Measurements from ENCODE around the gene AOPEP.
"Not testable (repeated sequence)": the region's sequence is repeated elsewhere in the genome, so short reads cannot be mapped to it uniquely, and the experiment has no call there.

The AOPEP gene

DNA sequence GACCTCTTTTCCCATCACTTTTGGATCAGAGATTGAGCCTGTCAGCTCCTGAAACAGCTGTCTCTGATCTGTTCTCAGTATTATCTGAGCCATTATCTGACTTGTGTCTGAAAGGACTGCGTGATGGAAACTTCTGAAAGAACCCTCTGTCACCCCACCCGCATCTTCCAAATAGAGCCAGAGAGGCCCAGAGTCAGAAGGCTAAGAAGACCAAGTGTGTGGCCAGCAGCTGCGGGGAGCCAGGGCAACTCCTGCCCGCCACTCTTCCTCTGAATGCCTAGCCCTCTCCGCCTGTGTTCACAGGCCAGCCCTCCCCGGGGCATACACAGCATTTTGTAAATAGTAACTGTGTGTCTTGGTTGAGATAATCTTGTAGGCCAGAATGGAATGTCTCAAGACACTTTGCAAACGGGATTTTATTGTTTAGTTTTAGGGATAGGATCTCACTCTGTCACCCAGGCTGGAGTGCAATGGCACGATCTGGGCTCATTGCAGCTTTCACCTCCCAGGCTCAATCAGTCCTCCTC is 92.7 kb downstream of the AOPEP start:
- DNase-seq: no peak

DNA sequence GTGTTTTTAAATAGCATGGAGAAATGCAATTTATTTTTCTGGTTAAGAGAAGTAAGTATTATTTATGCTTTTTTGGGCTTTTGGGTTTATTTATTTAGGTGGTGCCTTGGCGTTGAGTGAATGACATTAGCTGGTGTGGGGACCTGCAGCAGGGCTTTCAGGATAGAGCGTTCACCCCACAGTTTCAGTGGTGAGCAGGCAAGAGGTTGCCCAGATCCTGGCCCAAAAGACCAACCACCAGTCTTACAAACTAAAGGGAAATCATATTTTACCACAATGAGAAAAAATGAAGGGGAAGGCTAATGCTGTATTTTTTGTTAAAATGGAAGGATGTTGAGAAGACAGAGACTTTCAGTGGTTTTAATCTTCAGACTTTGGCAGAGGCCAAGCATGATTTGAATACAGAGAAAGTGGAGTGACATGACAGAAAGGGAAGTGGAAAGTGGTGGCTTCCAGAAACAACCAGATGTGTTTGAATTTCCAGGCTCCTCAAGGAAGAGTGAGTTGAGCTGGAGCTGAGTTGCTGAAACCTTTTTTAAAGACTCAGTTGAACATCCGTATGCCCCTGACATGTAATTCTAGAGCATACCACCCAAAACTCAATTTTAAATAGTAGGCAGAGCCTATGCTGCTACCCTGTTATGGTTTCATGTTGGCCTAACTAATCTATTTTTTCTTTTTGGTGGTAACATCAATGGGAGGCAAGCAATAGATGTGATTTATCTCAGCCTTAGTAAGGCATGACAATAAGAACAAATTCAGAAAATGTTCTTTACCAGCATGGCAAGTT is 94.8 kb downstream of the AOPEP start:
- DNase-seq: no peak

DNA sequence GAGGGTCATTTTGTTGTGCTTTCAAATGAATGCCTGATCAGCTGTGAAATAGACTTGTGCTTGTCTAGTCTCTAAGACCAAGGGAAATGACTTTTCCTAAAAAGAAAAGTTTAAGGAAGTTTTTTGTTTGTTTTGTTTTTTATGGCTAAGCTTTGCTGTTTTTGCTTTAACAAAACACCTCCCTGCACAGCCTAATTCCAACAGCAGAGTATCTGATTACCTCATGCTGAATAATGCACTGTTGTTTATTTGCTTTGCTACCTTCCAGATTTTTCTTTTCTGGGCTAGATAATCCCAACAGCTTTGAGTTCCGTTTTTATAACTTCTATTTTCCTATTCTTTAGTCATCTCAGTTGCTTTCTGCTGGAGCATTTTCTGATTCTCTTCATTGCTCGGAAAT is 95.8 kb downstream of the AOPEP start:
- DNase-seq: no peak

DNA sequence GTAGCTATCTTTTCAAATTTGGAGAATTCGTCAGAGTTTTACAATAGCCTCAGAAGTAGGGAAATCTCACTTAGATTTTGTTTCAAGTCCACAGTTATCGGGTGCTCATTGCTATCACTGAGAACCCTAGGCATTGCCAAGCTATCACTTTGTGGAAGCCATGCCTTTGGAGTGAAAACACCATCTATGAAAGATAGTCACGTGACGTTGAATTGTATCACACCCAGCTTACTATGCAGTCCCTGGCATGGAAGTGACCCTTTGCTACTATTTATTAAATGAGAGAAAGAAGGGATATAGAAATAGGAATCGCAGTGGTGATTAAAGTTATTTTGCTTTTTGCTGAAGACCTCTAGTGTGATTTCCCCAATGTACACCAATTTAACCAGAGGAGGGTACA is 97.2 kb downstream of the AOPEP start:
- no peak for DNase-seq

DNA sequence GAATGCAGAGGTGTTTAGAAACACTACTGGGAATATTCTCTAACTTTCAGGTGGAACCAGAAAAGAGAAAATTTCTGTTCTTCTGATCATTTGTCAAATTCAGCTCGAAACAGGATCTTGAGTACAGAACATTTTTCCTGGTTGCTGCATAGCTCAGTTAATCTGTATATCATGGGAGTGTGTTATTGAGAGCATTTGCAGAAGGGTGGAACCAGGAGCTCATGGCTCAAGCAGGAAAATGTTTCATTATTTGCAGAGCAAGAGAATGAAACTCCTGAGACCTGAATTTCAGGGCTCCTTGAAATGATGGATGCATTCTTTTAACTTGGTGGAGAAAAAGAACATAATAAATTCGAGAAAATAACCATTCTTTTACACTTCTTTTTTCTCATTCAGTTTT is 97.9 kb downstream of the AOPEP start:
- DNase-seq: no peak

DNA sequence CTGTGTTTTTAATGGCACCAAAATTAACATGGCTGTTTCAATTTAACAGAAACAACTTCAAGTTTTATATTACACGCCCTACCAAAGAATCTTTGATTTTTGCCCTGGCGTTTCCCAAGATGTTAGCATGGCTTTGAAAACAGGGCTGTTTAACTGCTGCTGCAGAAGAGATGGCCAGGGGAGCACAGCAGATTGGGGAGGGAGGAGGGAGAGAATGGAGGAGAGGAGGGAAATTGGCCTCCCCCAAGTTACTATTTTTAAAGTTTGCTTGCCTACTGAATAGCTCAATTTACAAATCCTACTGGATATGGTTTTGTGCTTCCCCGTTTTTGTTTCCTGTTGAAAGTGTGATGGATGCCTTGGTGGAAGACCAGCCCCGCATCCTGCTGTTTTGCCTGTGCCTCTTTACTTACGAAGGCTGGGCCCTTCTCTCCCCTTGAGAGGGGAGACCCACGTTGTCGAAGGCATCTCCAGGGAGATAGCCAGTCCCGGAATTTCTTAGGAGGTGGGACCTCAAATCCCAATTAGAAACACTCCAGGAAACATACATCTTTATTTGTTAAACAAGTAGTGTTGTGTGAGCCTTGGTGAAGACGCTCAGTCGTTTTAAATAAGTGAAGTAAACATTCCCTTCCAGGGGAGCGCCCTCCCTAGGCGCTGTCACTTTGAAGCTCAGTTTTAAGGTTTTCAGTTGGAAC is 98.6 kb downstream of the AOPEP start:
- DNase-seq: no peak

DNA sequence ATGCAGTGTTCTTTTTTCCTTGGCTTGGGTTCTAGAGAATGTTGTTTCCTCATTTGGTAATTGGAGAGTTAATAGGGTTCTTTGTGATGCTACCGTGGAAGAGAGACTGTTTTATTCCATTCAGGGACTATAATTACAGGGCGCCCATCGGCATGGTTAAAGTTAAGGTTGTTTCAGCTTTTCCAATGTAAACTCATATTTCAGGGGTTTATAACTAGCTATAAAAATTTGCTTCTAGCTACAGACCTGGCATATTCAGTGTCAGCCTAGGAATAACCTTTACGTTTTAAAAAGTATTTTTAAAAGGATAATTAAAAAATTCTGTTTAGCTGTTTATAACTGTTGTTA is 99.1 kb downstream of the AOPEP start:
- DNase-seq: no peak

DNA sequence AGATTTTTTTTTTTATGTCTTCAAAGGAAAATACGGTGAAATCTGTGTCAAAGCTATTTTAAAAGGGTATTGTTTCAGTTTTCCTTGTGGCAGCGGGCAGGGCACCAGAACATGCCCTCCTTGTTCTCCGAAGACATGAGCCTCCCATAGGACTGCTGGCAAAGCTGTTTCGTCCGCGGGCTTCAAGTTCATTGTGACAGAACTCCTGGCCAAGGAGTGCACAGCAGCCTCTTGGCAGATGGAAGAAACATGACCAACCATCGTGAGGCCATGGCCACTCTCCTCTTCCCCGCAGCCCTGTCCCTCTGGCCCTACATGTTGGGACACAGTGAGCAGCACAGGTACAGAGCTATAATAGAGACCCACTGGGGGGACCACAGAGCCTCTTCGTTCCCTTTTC is 99.5 kb downstream of the AOPEP start:
- DNase-seq: no peak

DNA sequence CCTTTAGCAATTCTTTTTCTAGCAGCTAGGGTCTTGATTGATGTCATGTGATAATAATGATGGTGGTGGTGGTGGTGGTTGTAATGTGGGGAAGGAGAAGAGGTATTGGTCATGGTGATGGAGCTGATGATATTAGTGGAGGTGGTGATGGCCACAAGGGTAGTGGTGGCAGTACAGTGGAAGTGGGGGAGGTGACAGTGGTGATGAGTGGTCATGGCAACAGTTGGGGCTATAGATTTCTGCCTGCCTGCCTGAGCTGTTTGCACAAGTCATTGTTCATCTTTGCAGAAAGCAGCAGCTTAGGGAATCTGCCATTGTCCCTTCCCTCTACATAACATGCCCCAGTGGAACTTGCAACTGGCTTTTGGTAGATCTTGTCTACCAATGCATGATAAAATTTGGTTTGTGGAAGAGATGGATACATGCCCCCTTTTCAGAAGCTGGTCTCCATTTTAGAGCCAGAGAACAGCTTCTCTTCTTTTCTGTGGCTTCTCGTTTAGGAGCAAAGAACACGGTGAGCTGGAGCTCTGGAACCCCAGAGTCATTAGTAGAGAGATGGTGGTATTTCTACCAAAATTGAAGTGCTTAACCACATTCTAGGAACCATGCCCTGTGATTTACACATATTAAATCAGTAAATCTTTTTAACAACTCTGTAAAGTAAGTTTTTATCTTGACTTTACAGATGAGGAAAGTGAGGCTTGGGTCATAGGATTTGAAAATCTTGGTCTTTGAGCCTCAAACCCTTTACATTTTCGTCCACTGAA is 100.3 kb downstream of the AOPEP start:
- no peak for DNase-seq

DNA sequence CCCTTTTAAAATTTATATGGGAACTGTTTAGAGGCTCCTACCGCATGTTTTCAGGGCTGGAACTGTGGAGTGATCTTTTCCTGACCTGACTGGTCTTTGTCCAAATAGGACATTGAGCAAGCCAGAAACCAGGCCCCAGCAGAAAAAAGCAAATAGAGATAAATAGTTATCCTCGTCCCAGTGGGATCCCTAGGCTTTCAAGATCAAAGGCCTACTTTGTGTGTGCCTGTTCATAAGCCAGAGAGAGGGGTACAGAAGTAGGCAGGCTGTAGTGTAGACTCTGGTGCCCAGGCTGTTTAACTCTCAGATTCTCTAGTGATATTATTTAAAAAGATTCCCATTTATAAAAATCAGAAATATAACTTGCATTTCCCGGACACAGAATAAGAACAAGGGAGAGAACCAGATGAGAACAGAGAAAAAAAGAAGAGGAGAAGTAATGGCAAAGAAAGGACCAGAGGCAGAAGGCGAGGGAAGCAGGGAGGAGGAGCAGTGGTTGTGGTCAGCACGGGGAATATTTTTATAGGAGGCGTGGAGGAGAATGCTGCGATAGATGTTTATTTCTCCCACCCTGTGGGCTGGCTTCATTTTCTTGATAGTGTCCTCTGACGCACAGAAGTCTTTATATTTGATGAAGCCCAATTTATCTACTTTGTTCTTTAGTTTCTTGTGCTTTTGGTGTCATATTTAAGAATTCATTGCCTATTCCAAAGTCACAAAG is 101.2 kb downstream of the AOPEP start:
- DNase-seq: no peak

DNA sequence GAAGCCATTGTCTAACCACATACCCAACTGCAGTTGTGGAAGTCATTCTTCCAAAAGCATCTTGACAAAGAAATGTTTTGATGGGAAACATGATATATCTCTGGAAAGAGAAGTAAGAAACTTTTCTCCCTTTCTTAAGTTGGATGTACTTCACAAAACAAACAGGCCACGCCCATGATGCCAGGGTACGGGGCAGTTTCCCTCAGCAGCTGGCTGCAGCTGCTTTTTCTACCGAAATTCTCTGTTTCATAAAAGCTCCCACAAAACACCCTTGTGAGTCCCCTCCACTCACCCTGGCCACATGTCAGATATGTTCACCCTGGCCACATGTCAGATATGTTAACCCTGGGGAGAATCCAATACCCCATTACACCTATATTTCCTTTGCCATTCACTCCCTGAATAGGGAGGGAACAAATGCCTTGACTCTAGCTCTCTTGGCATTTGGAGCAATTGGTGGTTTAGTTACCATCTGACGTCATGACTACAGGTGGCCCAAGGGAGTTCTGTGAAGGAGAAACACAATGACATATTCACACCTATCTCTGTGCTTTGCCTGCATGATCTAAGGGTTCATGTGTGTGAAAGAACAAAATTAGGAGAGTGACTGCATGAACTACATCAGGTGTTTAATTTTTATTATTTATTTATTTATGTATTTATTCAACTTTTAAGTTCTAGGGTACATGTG is 103.0 kb downstream of the AOPEP start:
- DNase-seq: no peak

DNA sequence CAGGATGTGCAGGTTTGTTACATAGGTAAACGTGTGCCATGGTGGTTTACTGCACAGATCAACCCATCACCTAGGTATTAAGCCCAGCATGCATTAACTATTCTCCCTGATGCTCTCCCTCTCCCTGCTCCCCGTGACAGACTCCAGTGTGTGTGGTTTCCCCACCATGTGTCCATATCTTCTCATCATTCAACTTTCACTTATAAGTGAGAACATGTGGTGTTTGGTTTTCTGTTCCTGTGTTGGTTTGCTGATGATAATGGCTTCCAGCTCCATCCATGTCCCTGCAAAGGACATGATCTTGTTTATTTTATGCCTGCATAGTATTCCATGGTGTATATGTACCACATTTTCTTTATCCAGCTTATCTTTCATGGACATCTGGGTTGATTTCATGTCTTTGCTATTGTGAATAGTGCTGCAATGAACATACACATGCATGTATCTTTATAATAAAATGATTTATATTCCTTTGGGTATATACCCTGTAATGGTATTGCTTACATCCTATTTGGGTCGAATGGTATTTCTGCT is 103.6 kb downstream of the AOPEP start:
- not testable (repeated sequence) for DNase-seq

DNA sequence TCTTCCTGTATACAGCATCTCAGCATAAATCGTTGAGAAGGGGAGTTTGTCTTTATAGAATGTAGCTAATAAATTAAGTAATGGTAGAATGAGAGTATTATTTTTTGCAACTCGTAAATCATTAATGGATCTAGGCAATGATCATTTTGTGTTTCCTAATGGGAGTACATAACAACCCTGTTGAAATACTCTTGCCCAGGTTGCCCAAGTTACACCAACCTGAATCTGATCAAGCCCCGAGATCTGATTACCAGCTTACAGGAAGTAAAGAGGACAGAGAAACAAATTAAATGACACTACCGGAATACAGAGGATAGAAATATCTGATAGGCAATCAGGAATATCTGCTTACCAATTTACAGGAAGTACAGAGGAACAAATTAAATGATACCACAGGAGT is 107.3 kb downstream of the AOPEP start:
- DNase-seq: no peak

DNA sequence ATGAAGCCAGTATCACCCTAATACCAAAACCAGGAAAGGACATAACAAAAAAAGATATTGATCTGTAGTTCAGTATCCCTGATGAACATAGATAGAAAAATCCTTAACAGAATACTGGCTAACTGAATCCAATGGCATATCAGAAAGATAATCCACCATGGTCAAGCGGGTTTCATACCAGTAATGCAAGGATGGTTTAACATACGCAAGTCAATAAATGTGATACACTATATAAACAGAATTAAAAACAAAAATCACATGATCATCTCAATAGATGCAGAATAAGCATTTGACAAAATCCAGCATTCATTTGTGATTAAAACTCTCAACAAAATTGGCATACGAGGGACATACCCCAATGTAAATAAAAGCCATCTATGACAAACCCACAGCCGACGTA is 110.9 kb downstream of the AOPEP start:
- no peak for DNase-seq

DNA sequence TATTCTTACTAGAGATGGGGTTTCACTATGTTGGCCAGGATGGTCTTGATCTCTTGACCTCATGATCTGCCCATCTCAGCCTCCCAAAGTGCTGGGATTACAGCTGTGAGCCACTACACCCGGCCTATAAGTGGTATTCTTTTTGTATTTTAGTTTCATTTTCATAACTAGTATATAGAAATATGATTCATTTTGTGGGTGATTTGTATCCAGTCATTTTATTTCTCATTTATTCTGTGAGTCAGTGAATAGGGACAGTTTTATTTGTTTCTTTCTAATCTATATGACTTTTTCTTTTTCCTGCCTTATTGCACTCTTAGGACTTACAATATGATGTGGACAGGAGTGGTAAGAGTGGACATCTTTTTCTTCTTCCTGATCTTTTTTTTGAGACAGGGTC is 112.9 kb downstream of the AOPEP start:
- no peak for DNase-seq

DNA sequence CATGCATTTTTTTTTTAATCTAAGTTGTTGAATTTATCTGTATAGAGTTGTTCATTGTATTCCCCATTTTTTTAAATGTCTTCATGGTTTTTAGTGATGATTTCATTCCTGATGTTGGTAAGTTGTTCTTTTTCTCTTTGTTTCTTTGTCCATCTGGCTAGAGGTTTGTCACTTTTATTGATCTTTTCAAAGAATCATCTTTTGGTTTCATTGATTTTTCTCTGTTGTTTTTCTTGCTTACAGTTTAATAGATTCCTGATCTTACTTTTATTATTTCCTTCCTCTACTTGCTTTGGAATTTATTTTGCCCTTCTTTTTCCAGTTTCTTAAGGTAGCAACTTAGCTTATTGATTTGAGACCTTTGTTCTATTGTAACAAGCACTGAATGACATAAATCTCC is 114.2 kb downstream of the AOPEP start:
- no peak for DNase-seq

DNA sequence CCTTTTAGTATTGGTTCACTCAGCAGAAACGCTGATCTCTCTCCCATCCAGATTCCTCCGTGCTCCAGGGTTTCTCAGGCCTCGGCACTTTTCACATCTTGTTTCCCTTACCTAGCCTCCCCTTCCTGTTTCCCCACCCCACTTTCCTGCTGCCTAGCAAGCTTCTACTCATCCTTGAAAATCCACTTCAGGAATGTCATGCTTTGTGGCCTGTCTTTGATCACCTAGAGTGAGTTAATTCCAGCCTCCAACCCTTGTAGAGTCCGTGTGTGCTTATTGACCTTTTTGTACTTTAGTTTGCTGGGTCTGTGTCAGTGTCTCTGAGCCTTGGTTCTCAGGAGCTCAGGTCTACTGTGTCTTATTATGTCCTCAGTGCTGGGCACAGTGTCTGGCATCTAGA is 116.6 kb downstream of the AOPEP start:
- DNase-seq: no peak

DNA sequence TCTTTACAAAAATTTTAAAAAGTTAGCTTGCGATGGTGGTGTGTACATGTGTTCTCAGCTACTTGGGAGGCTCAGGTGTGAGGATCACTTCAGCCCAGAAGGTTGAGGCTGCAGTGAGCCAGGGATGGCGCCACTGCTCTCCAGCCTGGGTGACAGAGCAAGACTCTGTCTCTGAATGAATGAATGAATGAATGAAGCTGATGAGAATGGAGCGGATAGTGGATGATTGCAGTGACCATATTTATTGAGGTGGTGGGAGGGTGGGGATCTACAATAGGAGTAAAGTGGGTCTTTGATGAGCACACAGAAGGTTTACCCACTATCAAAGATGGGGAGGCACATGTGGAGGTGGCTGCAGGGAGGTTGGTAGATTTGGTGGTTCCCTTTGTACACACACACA is 120.2 kb downstream of the AOPEP start:
- no peak for DNase-seq

DNA sequence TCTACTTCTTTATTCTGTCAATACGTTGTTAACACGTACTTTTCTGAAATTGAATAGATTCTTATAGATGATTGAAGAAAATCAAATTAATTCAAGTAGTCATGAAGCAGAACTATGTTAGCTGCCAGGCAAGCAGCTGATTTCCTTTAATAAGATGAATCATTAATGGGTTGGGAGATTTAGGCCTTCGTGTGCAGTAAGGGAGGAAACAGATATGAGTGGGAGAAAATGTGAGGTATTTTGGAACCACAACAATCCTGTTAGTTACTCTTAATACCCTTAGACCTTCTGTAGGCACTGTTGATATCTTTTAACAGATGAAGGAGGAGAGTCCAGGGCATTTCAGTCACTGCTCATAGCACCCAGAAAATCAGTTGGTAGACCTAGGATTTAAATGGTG is 121.0 kb downstream of the AOPEP start:
- DNase-seq: no peak

DNA sequence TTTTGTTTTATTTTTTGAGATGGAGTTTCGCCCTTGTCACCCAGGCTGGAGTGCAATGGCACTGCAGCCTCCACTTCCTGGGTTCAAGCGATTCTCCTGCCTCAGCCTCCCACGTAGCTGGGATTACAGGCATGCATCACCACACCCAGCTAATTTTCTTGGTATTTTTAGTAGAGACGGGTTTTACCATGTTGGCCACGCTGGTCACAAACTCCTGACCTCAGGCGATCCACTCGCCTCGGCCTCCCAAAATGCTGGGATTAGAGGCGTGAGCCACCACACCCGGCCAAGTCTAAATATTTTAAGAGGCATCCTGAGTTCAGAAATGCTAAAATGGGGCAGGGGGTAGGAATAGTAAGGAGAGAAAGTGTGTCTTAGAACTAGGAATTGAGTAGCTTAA is 122.3 kb downstream of the AOPEP start:
- not testable (repeated sequence) for DNase-seq

DNA sequence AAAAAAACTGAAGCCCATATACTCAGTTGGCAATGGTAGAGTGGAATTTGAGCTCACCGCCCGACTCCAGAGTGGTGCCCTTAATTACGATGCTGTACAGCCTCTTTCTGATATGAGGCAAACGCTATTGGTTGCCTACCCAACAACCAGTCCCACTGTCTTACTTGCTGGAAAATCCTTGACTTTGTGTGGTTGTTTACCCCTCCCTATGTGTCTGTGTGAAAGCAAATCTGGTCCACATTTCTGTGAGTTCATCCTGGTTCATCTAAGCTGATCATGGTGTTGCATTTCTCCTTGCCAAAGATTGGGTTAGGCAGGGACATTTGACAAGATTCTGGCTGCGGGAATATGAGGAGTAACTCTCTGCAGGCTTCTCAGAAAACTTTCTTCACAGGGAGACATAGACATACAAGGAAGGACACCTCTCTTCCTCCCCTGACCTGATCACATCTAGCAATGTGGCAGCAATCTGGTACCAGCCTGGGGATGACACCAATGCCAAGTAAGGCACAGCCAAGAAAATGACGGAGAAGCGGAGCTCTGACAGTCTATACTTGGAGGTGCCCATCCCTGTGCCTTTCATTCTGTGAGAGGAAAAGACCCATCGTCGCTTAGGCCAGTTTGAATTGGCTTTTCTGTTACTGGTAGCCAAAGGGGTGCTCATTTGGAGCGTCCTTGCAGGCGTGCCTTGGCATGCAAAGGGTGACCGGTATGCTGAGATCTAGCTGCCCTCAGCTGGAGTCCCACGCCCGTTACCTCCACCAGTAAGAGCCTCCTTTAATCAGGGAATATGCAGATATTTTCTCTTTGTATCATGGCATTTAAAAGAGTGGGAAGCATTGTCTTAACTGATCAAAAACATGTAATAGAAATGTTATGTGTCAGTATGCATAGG is 124.3 kb downstream of the AOPEP start:
- DNase-seq: no peak
